Left ventricle myocardium inferior (tissue), 1 donor: Measurements from ENCODE around the gene GPC3. TPM values are rescaled to one million over a fixed set of nuclear protein-coding genes. Genes with fewer than 3 reads are reported as not detected.

Experiments used
- DNase-seq: peaks from one replicate; pipeline ENCODE4 v3.0.0-alpha.2; 2020
- H3K27ac ChIP-seq: fragments of 200-600 bp; replicated peaks from 2 replicates; pipeline ENCODE4 v1.8.0; 2021
- H3K27me3 ChIP-seq: fragments of 200-600 bp; 2 replicates; pipeline ENCODE4 v1.8.0; 2021; ENCODE audit warnings: low read depth
- H3K36me3 ChIP-seq: fragments of 200-600 bp; 2 replicates; pipeline ENCODE4 v1.8.0; 2021
- H3K4me1 ChIP-seq: fragments of 200-600 bp; 2 replicates; pipeline ENCODE4 v1.8.0; 2021
- H3K4me3 ChIP-seq: fragments of 200-600 bp; 2 replicates; pipeline ENCODE4 v1.8.0; 2021; ENCODE audit warnings: mild to moderate bottlenecking, moderate library complexity
- H3K9me3 ChIP-seq: fragments of 200-600 bp; replicated peaks from 2 replicates; pipeline ENCODE4 v1.8.0; 2021
- CTCF ChIP-seq: fragments of 200-600 bp; IDR thresholded peaks from 2 replicates; pipeline ENCODE4 v1.8.0; 2021; ENCODE audit warnings: antibody characterized with exemption, mild to moderate bottlenecking, borderline replicate concordance
- intact Hi-C: fragments of 100-400 bp; cut with micrococcal nuclease; formaldehyde crosslinking; loops from one replicate; pipeline ENCODE4 v1.11.0; 2022
- total RNA-seq: library from RNA; stranded (reverse); fragmentation: NEBNext Ultra II Directional; extraction: Animal tissue kit (Norgen Biotek cat#: 25700); gene quantifications from one replicate; pipeline ENCODE4 v1.2.1, GENCODE V29; 2021
- donor health status: DM: no; HTN: yes; CAD: no; lungs with severe emphysema.

The GPC3 gene
- total RNA-seq, 1 donor from 2014 or later, result 5.4 TPM

- intact Hi-C loops, result no loop called here
- no peaks in the 10 kb centered on the region for H3K36me3 ChIP-seq
- peaks cover 4% of the 10 kb centered on the region for H3K4me1 ChIP-seq
- DNase-seq, result no peak
- H3K4me3 ChIP-seq, result no peak overlapping the region
- no peak overlapping the region for H3K27ac ChIP-seq
- no peaks in the 10 kb centered on the region for H3K9me3 ChIP-seq
- TF ChIP-seq CTCF, result no peak
- peaks cover 36% of the 10 kb centered on the region for H3K27me3 ChIP-seq
Measured at GRCh38 chrX:133987188-133987587, 1.8 kb upstream of the GPC3 start.

GRCh38 chrX:133985967-133986683 lies 731 bp upstream of the GPC3 start:
- Histone ChIP-seq H3K9me3 (no peaks in the 10 kb centered on the region), H3K27me3 (peaks cover 36% of the 10 kb centered on the region), H3K4me1 (peaks cover 4% of the 10 kb centered on the region), H3K36me3 (no peaks in the 10 kb centered on the region), H3K4me3 (peak overlapping the region; percentile 55), H3K27ac (no peak overlapping the region)
- intact Hi-C loops, result no loop called here
- no peak for DNase-seq
- TF ChIP-seq CTCF, result no peak

- H3K4me1 ChIP-seq, result peaks cover 4% of the 10 kb centered on the region
- no peaks in the 10 kb centered on the region for H3K9me3 ChIP-seq
- TF ChIP-seq CTCF, result no peak
- intact Hi-C loops, result no loop called here
- H3K27ac ChIP-seq, result no peak overlapping the region
- no peaks in the 10 kb centered on the region for H3K36me3 ChIP-seq
- H3K4me3 ChIP-seq, result peak overlapping the region; percentile 55
- DNase-seq, result no peak
- peaks cover 36% of the 10 kb centered on the region for H3K27me3 ChIP-seq
Measured at GRCh38 chrX:133984857-133985163, 584 bp downstream of the GPC3 start.

- intact Hi-C loops, result no loop called here
- Histone ChIP-seq H3K9me3 (no peaks in the 10 kb centered on the region), H3K4me3 (peak overlapping the region; percentile 55), H3K4me1 (peaks cover 4% of the 10 kb centered on the region), H3K27ac (no peak overlapping the region), H3K27me3 (peaks cover 36% of the 10 kb centered on the region), H3K36me3 (no peaks in the 10 kb centered on the region)
- DNase-seq, result no peak
- no peak for TF ChIP-seq CTCF
Measured at GRCh38 chrX:133983974-133984845, 1.2 kb downstream of the GPC3 start.

GRCh38 chrX:133983256-133983973 lies 2.0 kb downstream of the GPC3 start:
- intact Hi-C loops, result no loop called here
- Histone ChIP-seq H3K4me3 (no peak overlapping the region), H3K9me3 (no peaks in the 10 kb centered on the region), H3K36me3 (no peaks in the 10 kb centered on the region), H3K4me1 (peaks cover 4% of the 10 kb centered on the region), H3K27ac (no peak overlapping the region), H3K27me3 (peaks cover 36% of the 10 kb centered on the region)
- TF ChIP-seq CTCF, result no peak
- DNase-seq, result no peak
